HepG2 (cell line): ENCODE results near the gene CUL7. TPM values are rescaled to one million over a fixed set of nuclear protein-coding genes. Genes with fewer than 3 reads are reported as not detected.

ENCODE experiments used
- ATAD3A ChIP-seq: sonication (generic); formaldehyde crosslinking; IDR thresholded peaks from 2 replicates; pipeline ENCODE4 v1.4.0; 2020; ENCODE audit warnings: missing genetic modification reagents
- CEBPB ChIP-seq: IDR thresholded peaks from 2 replicates; pipeline ENCODE4 v1.6.1; 2011; ENCODE audit warnings: low read depth, low read length, improper control_type of control experiment, borderline replicate concordance
- FOXC1 ChIP-seq: sonication (generic); formaldehyde crosslinking; IDR thresholded peaks from 2 replicates; pipeline ENCODE4 v1.8.0; 2022; ENCODE audit warnings: mild to moderate bottlenecking, missing genetic modification reagents, borderline replicate concordance
- GTF2F1 ChIP-seq: fragments of 150-350 bp; IDR thresholded peaks from 2 replicates; pipeline ENCODE4 v1.6.1; 2014; ENCODE audit warnings: low read length
- MAFG ChIP-seq: sonication (generic); formaldehyde crosslinking; IDR thresholded peaks from 2 replicates; pipeline ENCODE4 v1.5.1; 2020; ENCODE audit warnings: mild to moderate bottlenecking, missing genetic modification reagents
- MYPOP ChIP-seq: sonication (generic); formaldehyde crosslinking; IDR thresholded peaks from 2 replicates; pipeline ENCODE4 v1.8.1; 2023; ENCODE audit warnings: mild to moderate bottlenecking, moderate library complexity, missing genetic modification reagents
- NR1H2 ChIP-seq: sonication (generic); formaldehyde crosslinking; IDR thresholded peaks from 2 replicates; pipeline ENCODE4 v1.8.1; 2022; ENCODE audit warnings: low read depth, missing genetic modification reagents, borderline replicate concordance
- POLR2G ChIP-seq: fragments of 200-400 bp; formaldehyde crosslinking; IDR thresholded peaks from 2 replicates; pipeline ENCODE4 v1.6.1; 2018; ENCODE audit warnings: mild to moderate bottlenecking, low read depth, low read length, moderate library complexity
- SIN3B ChIP-seq: fragments of 150-350 bp; IDR thresholded peaks from 2 replicates; pipeline ENCODE4 v1.6.1; 2014; ENCODE audit warnings: low read length
- SMAD3 ChIP-seq: sonication (generic); formaldehyde crosslinking; IDR thresholded peaks from 2 replicates; pipeline ENCODE4 v1.4.0; 2020; ENCODE audit warnings: missing genetic modification reagents
- TBX2 ChIP-seq: sonication (generic); formaldehyde crosslinking; IDR thresholded peaks from 2 replicates; pipeline ENCODE4 v1.5.0; 2020; ENCODE audit warnings: missing genetic modification reagents, mild to moderate bottlenecking, borderline replicate concordance
- ZNF10 ChIP-seq: sonication (generic); formaldehyde crosslinking; IDR thresholded peaks from 2 replicates; pipeline ENCODE4 v1.4.0; 2020; ENCODE audit warnings: mild to moderate bottlenecking, low read depth, missing genetic modification reagents, borderline replicate concordance
- ZNF160 ChIP-seq: sonication (generic); formaldehyde crosslinking; IDR thresholded peaks from 2 replicates; pipeline ENCODE4 v1.8.0; 2022; ENCODE audit warnings: mild to moderate bottlenecking, inconsistent platforms, missing genetic modification reagents
- ZNF251 ChIP-seq: sonication (generic); formaldehyde crosslinking; IDR thresholded peaks from 2 replicates; pipeline ENCODE4 v1.9.0; 2021; ENCODE audit warnings: mild to moderate bottlenecking, missing genetic modification reagents
- ZNF530 ChIP-seq: sonication (generic); formaldehyde crosslinking; IDR thresholded peaks from 2 replicates; pipeline ENCODE4 v1.5.0; 2020; ENCODE audit warnings: low read depth, mild to moderate bottlenecking, missing genetic modification reagents
- ZNF709 ChIP-seq: sonication (generic); formaldehyde crosslinking; IDR thresholded peaks from 2 replicates; pipeline ENCODE4 v1.5.0; 2020; ENCODE audit warnings: mild to moderate bottlenecking, missing genetic modification reagents
- ZNF772 ChIP-seq: sonication (generic); formaldehyde crosslinking; IDR thresholded peaks from 2 replicates; pipeline ENCODE4 v1.5.0; 2020; ENCODE audit warnings: mild to moderate bottlenecking, missing genetic modification reagents
- ZSCAN29 ChIP-seq: sonication (generic); formaldehyde crosslinking; conservative IDR thresholded peaks from 2 replicates; pipeline ENCODE4 v1.4.0; 2020; ENCODE audit warnings: mild to moderate bottlenecking, missing genetic modification reagents
- polyA plus RNA-seq, 8 experiments: library from polyadenylated mRNA; depleted of rRNA in 3 of 8; stranded (reverse) in 7 of 8; unstranded in 1 of 8; fragments of >200 nt; fragmentation: Illumina TruSeq in 4 of 8; extraction: Trizol in 4 of 8; gene quantifications; 2 replicates each; pipeline versions ENCODE4 v1.2.1 to v1.2.3, GENCODE V29; 2011 to 2016; ENCODE audit warnings: low read depth in 4 of 8, missing spikeins in 1 of 8, mixed read lengths in 1 of 8; ENCODE audit not compliant: insufficient read depth in 1 of 8
- total RNA-seq, 5 experiments: library from RNA; depleted of rRNA; stranded (reverse); fragments of >200 nt; fragmentation: Illumina TruSeq; extraction: Trizol; gene quantifications; 2 replicates each; pipeline ENCODE4 v1.2.3, GENCODE V29; 2016; ENCODE audit warnings: low read depth in 1 of 5
- TF ChIP-seq, protein P1 (sequence below): sonication (generic); formaldehyde crosslinking; IDR thresholded peaks from 2 replicates; pipeline ENCODE4 v1.8.1; 2023; ENCODE audit warnings: mild to moderate bottlenecking, missing genetic modification reagents, borderline replicate concordance
- TF ChIP-seq, protein P2 (sequence below): sonication (generic); formaldehyde crosslinking; IDR thresholded peaks from 2 replicates; pipeline ENCODE4 v1.4.0; 2020; ENCODE audit warnings: low read depth, mild to moderate bottlenecking, missing genetic modification reagents
- TF ChIP-seq, protein P3 (sequence below): sonication (generic); formaldehyde crosslinking; IDR thresholded peaks from 2 replicates; pipeline ENCODE4 v1.5.0; 2020; ENCODE audit warnings: mild to moderate bottlenecking, missing genetic modification reagents

CUL7 gene
- total and polyA plus RNA-seq, 2 of the 13 experiments (the other 11 are each of a cell fraction or from before 2014, with no cell fraction given), result 32.0 to 60.7 TPM

- no peak for TF ChIP-seq ZNF530
- peak; percentile 98 for TF ChIP-seq MYPOP
- TF ChIP-seq ZNF251 (CRISPR knock-in tag), result 0 out of 2 replicates have a peak, but pooled peaks have one; percentile 59
- TF ChIP-seq MAFG (CRISPR knock-in tag), result no peak
- TF ChIP-seq ZNF10 (CRISPR knock-in tag), result no peak
- 0 out of 2 replicates have a peak, but pooled peaks have one; percentile 48 for TF ChIP-seq ZNF160 (CRISPR knock-in tag)
- TF ChIP-seq NR1H2 (CRISPR knock-in tag), result no peak
- TF ChIP-seq, protein P1, sequence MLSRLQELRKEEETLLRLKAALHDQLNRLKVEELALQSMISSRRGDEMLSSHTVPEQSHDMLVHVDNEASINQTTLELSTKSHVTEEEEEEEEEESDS (CRISPR knock-in tag), result no peak
- TF ChIP-seq, protein P2, sequence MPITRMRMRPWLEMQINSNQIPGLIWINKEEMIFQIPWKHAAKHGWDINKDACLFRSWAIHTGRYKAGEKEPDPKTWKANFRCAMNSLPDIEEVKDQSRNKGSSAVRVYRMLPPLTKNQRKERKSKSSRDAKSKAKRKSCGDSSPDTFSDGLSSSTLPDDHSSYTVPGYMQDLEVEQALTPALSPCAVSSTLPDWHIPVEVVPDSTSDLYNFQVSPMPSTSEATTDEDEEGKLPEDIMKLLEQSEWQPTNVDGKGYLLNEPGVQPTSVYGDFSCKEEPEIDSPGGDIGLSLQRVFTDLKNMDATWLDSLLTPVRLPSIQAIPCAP (CRISPR knock-in tag), result peak; percentile 68; the same call in 1 of the 2 replicates
- TF ChIP-seq, protein P3, sequence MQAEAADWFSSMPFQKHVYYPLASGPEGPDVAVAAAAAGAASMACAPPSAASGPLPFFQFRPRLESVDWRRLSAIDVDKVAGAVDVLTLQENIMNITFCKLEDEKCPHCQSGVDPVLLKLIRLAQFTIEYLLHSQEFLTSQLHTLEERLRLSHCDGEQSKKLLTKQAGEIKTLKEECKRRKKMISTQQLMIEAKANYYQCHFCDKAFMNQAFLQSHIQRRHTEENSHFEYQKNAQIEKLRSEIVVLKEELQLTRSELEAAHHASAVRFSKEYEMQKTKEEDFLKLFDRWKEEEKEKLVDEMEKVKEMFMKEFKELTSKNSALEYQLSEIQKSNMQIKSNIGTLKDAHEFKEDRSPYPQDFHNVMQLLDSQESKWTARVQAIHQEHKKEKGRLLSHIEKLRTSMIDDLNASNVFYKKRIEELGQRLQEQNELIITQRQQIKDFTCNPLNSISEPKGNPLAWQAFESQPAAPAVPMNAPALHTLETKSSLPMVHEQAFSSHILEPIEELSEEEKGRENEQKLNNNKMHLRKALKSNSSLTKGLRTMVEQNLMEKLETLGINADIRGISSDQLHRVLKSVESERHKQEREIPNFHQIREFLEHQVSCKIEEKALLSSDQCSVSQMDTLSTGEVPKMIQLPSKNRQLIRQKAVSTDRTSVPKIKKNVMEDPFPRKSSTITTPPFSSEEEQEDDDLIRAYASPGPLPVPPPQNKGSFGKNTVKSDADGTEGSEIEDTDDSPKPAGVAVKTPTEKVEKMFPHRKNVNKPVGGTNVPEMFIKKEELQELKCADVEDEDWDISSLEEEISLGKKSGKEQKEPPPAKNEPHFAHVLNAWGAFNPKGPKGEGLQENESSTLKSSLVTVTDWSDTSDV, result peak; percentile 70; the same call in 1 of the 2 replicates
- TF ChIP-seq ZSCAN29 (CRISPR knock-in tag), result peak; percentile 87; the same call in 1 of the 2 replicates
- TF ChIP-seq POLR2G, result peak; percentile 99
- no peak for TF ChIP-seq SIN3B
- no peak for TF ChIP-seq ATAD3A (CRISPR knock-in tag)
- peak; percentile 66; the same call in 1 of the 2 replicates for TF ChIP-seq ZNF772 (CRISPR knock-in tag)
- TF ChIP-seq FOXC1 (CRISPR knock-in tag), result peak; percentile 97
- no peak; the same call in none of the 2 replicates for TF ChIP-seq ZNF709 (CRISPR knock-in tag)
- no peak for TF ChIP-seq GTF2F1
- TF ChIP-seq TBX2 (CRISPR knock-in tag), result peak; percentile 97
- TF ChIP-seq CEBPB, result no peak
- TF ChIP-seq SMAD3 (CRISPR knock-in tag), result peak; percentile 86
These were observed at the start of gene CUL7 (continued) for GRCh38 chr6:43053545-43054205.
